DND-41 (cell line): ENCODE measurements around the gene ITSN1.

Source experiments
- CTCF ChIP-seq: IDR thresholded peaks from 2 replicates; pipeline ENCODE4 v1.5.1; 2012; ENCODE audit warnings: borderline replicate concordance, low read length, moderate library complexity, mild to moderate bottlenecking; ENCODE audit not compliant: poor library complexity, severe bottlenecking; ENCODE audit errors: extremely low read depth
- EZH2 ChIP-seq: IDR thresholded peaks from 3 replicates; pipeline ENCODE4 v1.6.1; 2012; ENCODE audit warnings: borderline replicate concordance, low read depth, mild to moderate bottlenecking, moderate library complexity, low read length, inconsistent platforms; ENCODE audit not compliant: severe bottlenecking

- TF ChIP-seq CTCF: no peak
- no peak for TF ChIP-seq EZH2
Observed at GRCh38 chr21:33739701-33740100, 97.4 kb downstream of the ITSN1 start.
